ENCODE results near the gene BCL3.

Gene BCL3

DNA sequence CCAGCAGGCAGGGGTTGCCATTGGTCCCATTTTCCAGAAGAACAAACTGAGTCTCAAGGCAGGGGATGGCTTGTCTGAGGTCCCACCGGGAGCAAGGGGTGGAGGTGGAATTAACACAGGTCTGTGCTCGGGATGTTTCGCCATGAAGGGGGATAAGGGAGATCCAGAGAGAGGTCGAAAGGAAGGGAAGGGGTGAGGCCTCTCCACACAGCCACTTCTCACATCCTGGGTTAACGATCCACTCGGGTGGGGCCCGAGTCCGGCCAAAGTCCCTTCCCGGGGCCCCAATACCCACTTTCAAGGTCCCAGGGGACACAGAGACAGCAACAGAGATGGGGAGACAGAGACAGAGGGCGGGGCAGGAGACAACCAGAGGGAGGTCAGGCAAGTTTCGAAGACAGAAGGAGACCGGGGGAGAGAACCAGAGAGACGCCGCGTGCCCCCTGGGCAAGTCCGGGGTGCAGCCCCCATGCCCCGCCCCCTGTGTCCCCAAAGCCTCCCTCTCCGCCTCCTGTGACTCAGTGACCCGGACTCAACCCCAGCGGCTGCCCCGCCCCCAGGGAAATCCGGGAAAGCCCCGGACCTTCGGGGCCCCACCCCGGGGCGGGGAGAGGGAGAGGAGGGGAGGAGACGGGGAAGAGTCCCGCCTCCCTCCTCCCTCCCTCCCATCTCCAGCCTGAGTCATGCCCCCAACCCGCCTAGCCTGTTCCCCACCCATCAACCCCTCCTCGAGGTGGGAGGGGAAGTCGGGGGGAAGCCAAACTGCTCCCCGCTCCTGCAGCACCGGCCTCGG, 1.4 kb upstream of the BCL3 start (continued):
- TF ChIP-seq, protein P1, sequence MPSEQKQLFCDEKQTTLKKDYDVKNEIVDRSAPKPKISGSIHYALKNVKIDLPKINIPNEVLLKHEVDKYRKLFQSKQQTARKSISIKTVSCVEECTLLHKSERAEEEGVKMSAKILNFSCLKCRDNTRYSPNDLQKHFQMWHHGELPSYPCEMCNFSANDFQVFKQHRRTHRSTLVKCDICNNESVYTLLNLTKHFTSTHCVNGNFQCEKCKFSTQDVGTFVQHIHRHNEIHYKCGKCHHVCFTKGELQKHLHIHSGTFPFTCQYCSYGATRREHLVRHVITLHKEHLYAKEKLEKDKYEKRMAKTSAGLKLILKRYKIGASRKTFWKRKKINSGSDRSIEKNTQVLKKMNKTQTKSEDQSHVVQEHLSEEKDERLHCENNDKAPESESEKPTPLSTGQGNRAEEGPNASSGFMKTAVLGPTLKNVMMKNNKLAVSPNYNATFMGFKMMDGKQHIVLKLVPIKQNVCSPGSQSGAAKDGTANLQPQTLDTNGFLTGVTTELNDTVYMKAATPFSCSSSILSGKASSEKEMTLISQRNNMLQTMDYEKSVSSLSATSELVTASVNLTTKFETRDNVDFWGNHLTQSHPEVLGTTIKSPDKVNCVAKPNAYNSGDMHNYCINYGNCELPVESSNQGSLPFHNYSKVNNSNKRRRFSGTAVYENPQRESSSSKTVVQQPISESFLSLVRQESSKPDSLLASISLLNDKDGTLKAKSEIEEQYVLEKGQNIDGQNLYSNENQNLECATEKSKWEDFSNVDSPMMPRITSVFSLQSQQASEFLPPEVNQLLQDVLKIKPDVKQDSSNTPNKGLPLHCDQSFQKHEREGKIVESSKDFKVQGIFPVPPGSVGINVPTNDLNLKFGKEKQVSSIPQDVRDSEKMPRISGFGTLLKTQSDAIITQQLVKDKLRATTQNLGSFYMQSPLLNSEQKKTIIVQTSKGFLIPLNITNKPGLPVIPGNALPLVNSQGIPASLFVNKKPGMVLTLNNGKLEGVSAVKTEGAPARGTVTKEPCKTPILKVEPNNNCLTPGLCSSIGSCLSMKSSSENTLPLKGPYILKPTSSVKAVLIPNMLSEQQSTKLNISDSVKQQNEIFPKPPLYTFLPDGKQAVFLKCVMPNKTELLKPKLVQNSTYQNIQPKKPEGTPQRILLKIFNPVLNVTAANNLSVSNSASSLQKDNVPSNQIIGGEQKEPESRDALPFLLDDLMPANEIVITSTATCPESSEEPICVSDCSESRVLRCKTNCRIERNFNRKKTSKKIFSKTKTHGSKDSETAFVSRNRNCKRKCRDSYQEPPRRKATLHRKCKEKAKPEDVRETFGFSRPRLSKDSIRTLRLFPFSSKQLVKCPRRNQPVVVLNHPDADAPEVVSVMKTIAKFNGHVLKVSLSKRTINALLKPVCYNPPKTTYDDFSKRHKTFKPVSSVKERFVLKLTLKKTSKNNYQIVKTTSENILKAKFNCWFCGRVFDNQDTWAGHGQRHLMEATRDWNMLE (tag by site-specific recombination; conservative IDR thresholded peaks at IDR 0.05; ENCODE audit: low read depth), result no peak
- TF ChIP-seq KLF10 (tag by site-specific recombination; IDR thresholded peaks at IDR 0.05) (peak; percentile 76; the same call in 1 of the 2 replicates), ZNF221 (tag by site-specific recombination; IDR thresholded peaks at IDR 0.05; ENCODE audit: borderline replicate concordance) (no peak), ZNF112 (tag by site-specific recombination; IDR thresholded peaks at IDR 0.05) (no peak), ZBTB48 (tag by site-specific recombination; IDR thresholded peaks at IDR 0.05) (no peak), FEZF1 (tag by site-specific recombination; IDR thresholded peaks at IDR 0.05) (no peak), YY1 (tag by site-specific recombination; IDR thresholded peaks at IDR 0.05) (no peak), PRDM4 (tag by site-specific recombination; IDR thresholded peaks at IDR 0.05) (no peak), ZNF529 (tag by site-specific recombination; IDR thresholded peaks at IDR 0.05; ENCODE audit: insufficient replicate concordance) (no peak), KLF7 (tag by site-specific recombination; IDR thresholded peaks at IDR 0.05; ENCODE audit: borderline replicate concordance) (no peak), SP7 (tag by site-specific recombination; IDR thresholded peaks at IDR 0.05) (peak; percentile 66; the same call in 1 of the 2 replicates), ZBTB44 (tag by site-specific recombination; IDR thresholded peaks at IDR 0.05) (no peak), ZNF791 (tag by site-specific recombination; IDR thresholded peaks at IDR 0.05) (no peak), ZNF202 (tag by site-specific recombination; IDR thresholded peaks at IDR 0.05; ENCODE audit: borderline replicate concordance) (no peak), ZNF394 (tag by site-specific recombination; IDR thresholded peaks at IDR 0.05; ENCODE audit: borderline replicate concordance) (no peak), ZNF830 (tag by site-specific recombination; IDR thresholded peaks at IDR 0.05; ENCODE audit: low read depth) (no peak), GLIS2 (tag by site-specific recombination; IDR thresholded peaks at IDR 0.05) (peak; percentile 96), ZNF2 (tag by site-specific recombination; IDR thresholded peaks at IDR 0.05) (no peak), ZNF776 (tag by site-specific recombination; IDR thresholded peaks at IDR 0.05; ENCODE audit: borderline replicate concordance) (no peak), ZNF239 (tag by site-specific recombination; IDR thresholded peaks at IDR 0.05) (no peak), ZNF514 (tag by site-specific recombination; IDR thresholded peaks at IDR 0.05) (no peak), ZSCAN23 (tag by site-specific recombination; IDR thresholded peaks at IDR 0.05) (no peak), HOXA7 (CRISPR knock-in tag; IDR thresholded peaks at IDR 0.05; ENCODE audit: borderline replicate concordance) (no peak), GLI2 (tag by site-specific recombination; IDR thresholded peaks at IDR 0.05; ENCODE audit: borderline replicate concordance, low read depth) (no peak), ZFHX2 (tag by site-specific recombination; conservative IDR thresholded peaks at IDR 0.05) (no peak; the same call in 1 of the 2 replicates), ZNF561 (tag by site-specific recombination; IDR thresholded peaks at IDR 0.05; ENCODE audit: borderline replicate concordance) (no peak)
- TF ChIP-seq, protein P2, sequence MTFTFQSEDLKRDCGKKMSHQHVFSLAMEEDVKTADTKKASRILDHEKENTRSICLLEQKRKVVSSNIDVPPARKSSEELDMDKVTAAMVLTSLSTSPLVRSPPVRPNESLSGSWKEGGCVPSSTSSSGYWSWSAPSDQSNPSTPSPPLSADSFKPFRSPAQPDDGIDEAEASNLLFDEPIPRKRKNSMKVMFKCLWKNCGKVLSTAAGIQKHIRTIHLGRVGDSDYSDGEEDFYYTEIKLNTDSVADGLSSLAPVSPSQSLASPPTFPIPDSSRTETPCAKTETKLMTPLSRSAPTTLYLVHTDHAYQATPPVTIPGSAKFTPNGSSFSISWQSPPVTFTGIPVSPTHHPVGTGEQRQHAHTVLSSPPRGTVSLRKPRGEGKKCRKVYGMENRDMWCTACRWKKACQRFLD (tag by site-specific recombination; IDR thresholded peaks at IDR 0.05), result no peak
- TF ChIP-seq, protein P3, sequence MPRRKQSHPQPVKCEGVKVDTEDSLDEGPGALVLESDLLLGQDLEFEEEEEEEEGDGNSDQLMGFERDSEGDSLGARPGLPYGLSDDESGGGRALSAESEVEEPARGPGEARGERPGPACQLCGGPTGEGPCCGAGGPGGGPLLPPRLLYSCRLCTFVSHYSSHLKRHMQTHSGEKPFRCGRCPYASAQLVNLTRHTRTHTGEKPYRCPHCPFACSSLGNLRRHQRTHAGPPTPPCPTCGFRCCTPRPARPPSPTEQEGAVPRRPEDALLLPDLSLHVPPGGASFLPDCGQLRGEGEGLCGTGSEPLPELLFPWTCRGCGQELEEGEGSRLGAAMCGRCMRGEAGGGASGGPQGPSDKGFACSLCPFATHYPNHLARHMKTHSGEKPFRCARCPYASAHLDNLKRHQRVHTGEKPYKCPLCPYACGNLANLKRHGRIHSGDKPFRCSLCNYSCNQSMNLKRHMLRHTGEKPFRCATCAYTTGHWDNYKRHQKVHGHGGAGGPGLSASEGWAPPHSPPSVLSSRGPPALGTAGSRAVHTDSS (tag by site-specific recombination; IDR thresholded peaks at IDR 0.05), result no peak
